Testis (tissue), 3 donors: Measurements from ENCODE around the gene ARPC4. TPM values are rescaled to one million over a fixed set of nuclear protein-coding genes. Genes with fewer than 3 reads are reported as not detected.

Experiments used
- DNase-seq: peaks from one replicate; pipeline ENCODE4 v3.0.0-alpha.2; 2019
- H3K27ac ChIP-seq, 2 donors: fragments of 200-600 bp; sonication (generic); one replicate each; pipeline ENCODE4 v1.5.1; 2019
- H3K27me3 ChIP-seq: fragments of 200-600 bp; sonication (generic); one replicate; pipeline ENCODE4 v1.5.1; 2019
- H3K36me3 ChIP-seq: fragments of 200-600 bp; sonication (generic); one replicate; pipeline ENCODE4 v1.5.1; 2017; ENCODE audit warnings: low read depth; ENCODE audit errors: missing control alignments
- H3K4me1 ChIP-seq: fragments of 200-600 bp; sonication (generic); one replicate; pipeline ENCODE4 v1.5.1; 2019
- H3K4me3 ChIP-seq, 2 donors: fragments of 200-600 bp; sonication (generic); one replicate each; pipeline ENCODE4 v1.5.1; 2017 to 2019
- H3K9me3 ChIP-seq: fragments of 200-600 bp; sonication (generic); one replicate; pipeline ENCODE4 v1.5.1; 2017
- CTCF ChIP-seq, 3 experiments: fragments of 450-650 bp in 2 of 3; fragments of 200-600 bp in 1 of 3; sonication (generic) in 1 of 3; IDR thresholded peaks; one replicate each; pipeline ENCODE4 v1.5.1; 2016 to 2019; ENCODE audit warnings: antibody characterized with exemption in 3 of 3, mild to moderate bottlenecking in 2 of 3, moderate library complexity in 1 of 3
- POLR2A ChIP-seq: fragments of 450-650 bp; IDR thresholded peaks from one replicate; pipeline ENCODE4 v1.6.1; 2017; ENCODE audit warnings: antibody characterized with exemption, mild to moderate bottlenecking, moderate library complexity
- WGBS, 2 donors: methylation state at CpG; one replicate each; pipeline ENCODE4 v1.1.5; 2018; 5-methylcytosine and 5-hydroxymethylcytosine counted together
- intact Hi-C: fragments of 100-400 bp; cut with DNase I; formaldehyde crosslinking; loops from one replicate; pipeline ENCODE4 v1.15.1; 2023; ENCODE audit warnings: low total_unique reads
- polyA plus RNA-seq: library from polyadenylated mRNA; stranded (reverse); fragments of 350-450 nt; fragmentation: Illumina TruSeq; extraction: RNeasy Lipid Tissue Mini Kit (QIAGEN cat#74804); gene quantifications from one replicate; pipeline ENCODE4 v1.2.3, GENCODE V29; 2014; ENCODE audit warnings: low read depth, low replicate concordance; ENCODE audit not compliant: insufficient read depth
- total RNA-seq, 2 donors: library from RNA; depleted of rRNA; stranded (reverse); fragments of >200 nt; gene quantifications; one replicate each; pipeline ENCODE4 v1.2.3, GENCODE V29; 2016

Gene ARPC4
- total and polyA plus RNA-seq, 3 donors from 2014 or later: 99.6 to 124 (median 108) TPM

GRCh38 chr3:9833078-9833477 lies 40.2 kb downstream of the ARPC4 start:
- intact Hi-C loops: no loop called here
- WGBS, 2 donors: 92 to 96% methylated on average over 2 to 9 of the region's 9 CpGs
- Histone ChIP-seq H3K4me3 (no peak overlapping the region), H3K9me3 (no peaks in the 10 kb centered on the region), H3K27ac (no peak overlapping the region), H3K4me1 (no peaks in the 10 kb centered on the region), H3K36me3 (no peaks in the 10 kb centered on the region), H3K27me3 (no peaks in the 10 kb centered on the region)
- no peak for DNase-seq
- TF ChIP-seq POLR2A: no peak
- TF ChIP-seq CTCF (IDR thresholded peaks at IDR 0.05): no peak

DNA sequence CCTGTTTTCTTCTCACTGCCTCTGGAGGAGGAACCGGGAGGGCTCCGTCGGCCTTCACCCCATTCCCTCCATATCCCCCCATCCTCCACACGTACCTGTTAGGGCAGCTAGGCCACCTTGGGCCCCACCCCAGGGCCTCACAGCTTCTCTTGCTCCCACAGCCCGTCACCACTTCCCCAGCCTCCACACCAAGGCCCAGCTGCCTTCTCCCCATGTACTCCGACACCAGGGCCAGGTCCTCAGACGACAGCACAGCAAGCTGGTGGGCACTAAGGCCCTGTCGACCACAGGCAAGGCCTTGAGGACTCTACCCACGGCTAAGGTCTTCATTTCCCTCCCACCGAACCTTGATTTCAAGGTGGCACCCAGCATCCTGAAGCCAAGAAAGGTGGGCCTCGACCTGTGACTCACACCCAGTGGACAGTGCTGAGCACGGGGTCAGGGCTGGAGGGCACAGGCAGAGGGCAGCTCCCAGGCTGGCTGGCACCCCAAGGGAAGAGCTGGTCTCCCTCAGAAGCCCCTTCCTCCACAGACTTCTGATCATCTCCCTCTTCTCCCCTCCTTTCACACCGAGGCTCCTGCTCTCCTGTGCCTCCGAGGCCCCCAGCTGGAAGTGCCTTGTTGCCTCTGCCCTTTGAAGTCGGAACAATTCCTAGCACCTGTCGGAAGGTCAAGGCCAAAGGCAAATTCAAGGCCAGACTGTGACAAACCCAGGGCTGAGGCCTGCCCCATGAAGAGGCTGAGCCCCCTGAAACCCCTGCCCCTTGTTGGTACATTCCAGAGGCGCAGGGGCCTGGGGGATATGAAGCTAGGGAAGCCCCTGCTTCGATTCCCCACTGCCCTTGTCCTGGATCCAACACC lies 41.9 kb downstream of the ARPC4 start:
- no peaks in the 10 kb centered on the region for H3K9me3 ChIP-seq
- H3K4me3 ChIP-seq: no peak overlapping the region
- TF ChIP-seq CTCF (IDR thresholded peaks at IDR 0.05): no peak
- TF ChIP-seq POLR2A: no peak
- DNase-seq: no peak
- intact Hi-C loops: no loop called here
- H3K27ac ChIP-seq: no peak overlapping the region
- H3K36me3 ChIP-seq: no peaks in the 10 kb centered on the region
- no peaks in the 10 kb centered on the region for H3K4me1 ChIP-seq
- H3K27me3 ChIP-seq: no peaks in the 10 kb centered on the region
- WGBS, 2 donors: 76 to 80% methylated on average over 12 to 18 of the region's 18 CpGs

- no peaks in the 10 kb centered on the region for H3K27me3 ChIP-seq
Observed at GRCh38 chr3:9837701-9838582, 45.1 kb downstream of the ARPC4 start.

DNA sequence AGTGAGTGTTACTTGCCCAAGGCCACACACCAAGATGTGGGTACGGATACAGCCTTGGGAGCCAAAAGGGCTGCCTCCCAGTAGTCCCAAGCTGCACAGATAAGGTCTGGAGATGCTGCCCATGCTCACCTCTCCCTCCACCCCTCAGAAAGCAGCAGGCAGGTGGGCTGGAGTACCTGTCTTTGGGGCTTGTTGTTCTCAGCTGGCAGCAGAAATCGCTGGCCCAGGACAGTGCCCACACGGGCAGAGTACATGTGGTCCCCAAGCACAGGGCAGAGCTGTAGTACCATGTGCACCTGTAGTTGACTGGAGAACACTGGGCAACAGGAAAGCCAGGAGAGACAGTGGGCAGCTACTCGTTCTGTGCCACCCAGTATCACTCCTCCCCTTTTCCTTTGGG lies 46.0 kb downstream of the ARPC4 start:
- H3K27me3 ChIP-seq: no peaks in the 10 kb centered on the region
- intact Hi-C loops: no loop called here
- H3K9me3 ChIP-seq: no peaks in the 10 kb centered on the region
- no peaks in the 10 kb centered on the region for H3K36me3 ChIP-seq
- peaks cover 3% of the 10 kb centered on the region for H3K4me1 ChIP-seq
- WGBS, 2 donors: 75% methylated on average over 4 of the region's 4 CpGs; no CpG with 5 or more reads in 1 of the 2 donors
- TF ChIP-seq POLR2A (no peak), CTCF (IDR thresholded peaks at IDR 0.05) (no peak)
- H3K27ac ChIP-seq: no peak overlapping the region
- no peak overlapping the region for H3K4me3 ChIP-seq
- no peak for DNase-seq

More at GRCh38 chr3:9837701-9838582, 45.1 kb downstream of the ARPC4 start:
- no peak for TF ChIP-seq CTCF (IDR thresholded peaks at IDR 0.05)
- no peak for TF ChIP-seq POLR2A
- no peaks in the 10 kb centered on the region for H3K9me3 ChIP-seq
- 86 to 90% methylated on average over 8 to 12 of the region's 12 CpGs for WGBS, 2 donors
- H3K36me3 ChIP-seq: no peaks in the 10 kb centered on the region
- no peak overlapping the region for H3K27ac ChIP-seq
- no peak for DNase-seq
- no peak overlapping the region for H3K4me3 ChIP-seq
- intact Hi-C loops: no loop called here
- H3K4me1 ChIP-seq: peaks cover 3% of the 10 kb centered on the region
